Measurements from ENCODE around the gene LHFPL6.

LHFPL6 gene

DNA sequence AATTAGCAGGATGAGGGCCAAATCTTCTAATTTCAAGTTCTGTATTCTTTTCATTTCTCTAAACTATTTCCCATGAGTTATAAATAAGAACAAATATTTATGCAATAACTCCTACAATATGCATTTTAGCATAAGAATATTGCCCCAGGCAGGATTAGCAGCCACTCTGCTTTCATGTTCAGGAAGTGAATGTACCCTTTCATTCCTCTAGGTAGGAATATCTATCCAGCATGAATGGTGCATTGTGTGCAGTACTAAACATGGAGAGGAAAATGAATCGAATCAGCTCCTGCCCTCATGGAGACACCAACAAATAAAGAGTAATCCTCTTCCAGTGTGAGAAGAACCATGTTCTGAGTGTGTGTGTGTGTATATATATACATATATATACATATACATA is 41.0 kb downstream of the LHFPL6 start:
- Histone ChIP-seq H3K27ac (no peak overlapping the region), H3K4me3 (no peak overlapping the region)

DNA sequence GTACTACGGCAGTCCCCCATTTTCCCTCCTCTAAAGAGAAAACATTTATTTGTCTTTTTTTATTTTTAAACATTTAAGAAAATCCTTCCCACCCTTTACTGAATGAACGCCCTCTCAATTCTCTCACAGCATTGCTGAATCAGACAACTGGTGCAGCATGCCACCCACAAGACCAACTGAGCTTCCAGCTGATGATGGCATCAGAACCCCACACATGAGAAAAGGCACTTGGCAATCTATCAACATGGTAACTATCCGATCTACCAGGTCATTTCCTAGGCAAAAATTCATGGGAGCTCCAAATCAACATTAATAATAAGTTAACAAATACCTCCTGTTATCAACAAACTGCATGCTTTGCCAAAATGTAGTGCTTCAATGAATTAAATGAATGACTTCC is 43.1 kb downstream of the LHFPL6 start:
- Histone ChIP-seq H3K4me3 (no peak overlapping the region), H3K27ac (no peak overlapping the region)

DNA sequence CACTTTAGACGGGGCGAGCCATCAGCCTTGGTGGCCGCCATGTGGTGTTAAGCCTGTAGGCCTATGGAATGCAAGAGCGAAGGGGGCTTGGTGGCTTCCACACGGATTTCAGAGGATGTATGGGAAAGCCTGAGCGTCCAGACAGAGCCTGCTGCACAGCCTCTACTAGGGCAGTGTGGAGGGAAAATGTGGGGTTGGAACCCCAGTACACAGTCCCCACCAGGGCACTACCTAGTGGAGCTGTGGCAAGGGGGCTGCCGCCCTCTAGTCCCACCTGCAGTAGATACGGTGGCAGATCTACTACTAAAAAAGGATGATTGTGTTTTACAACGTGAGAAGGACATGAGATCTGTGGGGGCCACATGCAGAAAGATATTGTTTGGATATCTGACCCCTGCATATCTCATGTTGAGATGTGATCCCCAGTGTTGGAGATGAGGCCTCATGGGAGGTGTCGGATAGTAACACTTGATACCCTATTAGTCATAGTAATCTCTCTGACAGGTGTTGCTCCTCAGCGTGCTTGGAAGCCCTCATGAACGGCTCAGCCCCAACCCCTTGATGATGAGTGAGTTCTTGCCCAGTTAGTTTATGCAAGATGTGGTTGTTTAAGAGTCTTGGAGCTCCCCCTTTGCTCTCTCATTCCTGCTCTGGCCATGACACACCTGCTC is 45.6 kb downstream of the LHFPL6 start:
- Histone ChIP-seq H3K27ac (no peak overlapping the region), H3K4me3 (no peak overlapping the region)

DNA sequence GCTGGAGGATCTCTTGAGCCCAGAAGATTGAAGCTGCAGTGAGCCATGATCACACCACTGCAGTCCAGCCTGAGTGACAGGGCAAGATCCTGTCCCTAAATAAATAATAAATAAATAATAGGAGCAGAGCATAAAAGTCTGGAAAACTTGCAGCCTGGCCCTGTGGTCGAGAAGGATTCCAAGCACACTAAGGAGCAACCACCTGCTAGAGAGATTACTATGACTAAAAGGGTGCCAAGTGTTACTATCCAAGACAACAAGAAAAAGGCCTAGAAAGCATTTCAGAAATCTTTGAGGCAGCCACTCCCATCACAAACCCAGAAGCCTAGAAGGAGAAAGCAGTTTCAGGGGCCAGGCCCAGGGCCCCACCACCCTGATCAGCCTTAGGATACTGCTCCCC is 46.1 kb downstream of the LHFPL6 start:
- no peak overlapping the region for H3K27ac ChIP-seq
- no peak overlapping the region for H3K4me3 ChIP-seq

DNA sequence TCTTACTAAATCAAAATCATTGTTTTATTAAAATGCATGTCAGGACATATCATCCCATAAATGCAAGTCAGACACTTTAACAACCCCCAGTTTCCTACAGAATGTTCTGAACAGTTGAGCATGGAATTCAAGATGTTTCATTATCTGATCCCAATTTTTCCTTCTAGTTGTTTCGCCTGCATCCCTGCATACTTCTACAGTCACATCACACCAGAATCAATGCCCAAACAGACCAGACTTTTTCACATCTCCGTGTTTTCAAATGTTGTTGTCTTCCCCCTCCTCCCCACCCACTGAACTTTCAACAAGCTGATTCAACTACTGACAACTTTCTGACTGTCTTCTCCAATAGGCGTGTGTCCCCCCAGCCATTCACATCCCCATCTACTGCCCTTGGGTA is 48.6 kb downstream of the LHFPL6 start:
- no peak overlapping the region for H3K27ac ChIP-seq
- H3K4me3 ChIP-seq, result no peak overlapping the region

DNA sequence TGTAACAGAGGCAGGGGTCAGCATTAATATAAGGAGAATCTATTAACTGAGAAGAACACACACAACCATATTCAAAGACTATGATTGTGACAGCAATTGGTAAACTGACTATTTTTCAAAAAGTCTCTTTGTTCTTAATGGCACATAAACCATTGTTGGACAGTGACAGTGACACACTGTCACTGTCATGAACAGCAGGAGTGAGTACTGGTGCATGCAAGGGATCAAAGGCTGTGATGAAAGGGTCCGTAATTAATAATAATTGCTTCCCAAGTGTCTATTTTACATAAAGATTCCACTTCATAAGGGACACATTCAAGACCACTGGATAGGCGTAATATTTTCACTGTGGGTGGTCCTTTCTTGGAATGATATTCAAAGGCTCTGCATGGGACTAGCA is 50.7 kb downstream of the LHFPL6 start:
- no peak overlapping the region for H3K27ac ChIP-seq
- no peak overlapping the region for H3K4me3 ChIP-seq

DNA sequence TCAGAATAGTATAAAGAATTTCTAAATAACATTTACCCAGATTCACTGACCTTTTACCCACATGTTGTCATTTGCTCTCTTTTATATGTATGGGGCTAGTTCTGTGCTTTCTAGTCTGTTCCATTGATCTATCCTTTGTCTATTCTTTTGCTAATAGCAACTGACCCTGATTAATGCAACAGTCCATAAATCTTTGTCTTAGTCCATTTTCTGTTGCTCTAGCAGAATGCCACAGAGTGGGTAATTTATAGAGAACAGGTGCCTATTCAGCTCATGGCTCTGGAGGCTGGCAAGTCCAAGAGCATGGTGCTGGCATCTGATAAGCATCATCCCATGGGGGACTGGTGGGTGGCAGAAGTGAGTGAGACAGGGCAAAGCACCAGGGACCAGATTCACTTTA is 52.1 kb downstream of the LHFPL6 start:
- no peak overlapping the region for H3K4me3 ChIP-seq
- H3K27ac ChIP-seq, result no peak overlapping the region

DNA sequence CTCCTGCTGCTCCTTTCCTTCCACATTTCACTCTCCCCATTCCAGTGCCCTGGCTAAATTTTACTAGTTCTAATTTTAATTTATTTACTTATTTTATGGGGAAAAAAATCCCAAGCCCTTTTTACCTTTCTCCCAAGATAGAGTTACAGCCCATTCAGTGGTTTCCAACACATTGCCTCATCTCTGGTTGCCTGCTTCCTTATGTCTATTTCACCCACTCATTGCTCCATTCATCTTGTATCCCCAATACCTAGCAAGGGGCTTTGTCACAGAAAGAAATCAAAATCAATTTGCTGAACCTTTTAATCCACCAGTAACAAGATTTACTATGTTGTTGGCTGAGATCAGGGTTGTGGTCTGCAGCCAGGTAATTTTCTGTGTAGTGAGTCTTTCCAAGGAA is 55.9 kb downstream of the LHFPL6 start:
- no peak overlapping the region for H3K4me3 ChIP-seq

DNA sequence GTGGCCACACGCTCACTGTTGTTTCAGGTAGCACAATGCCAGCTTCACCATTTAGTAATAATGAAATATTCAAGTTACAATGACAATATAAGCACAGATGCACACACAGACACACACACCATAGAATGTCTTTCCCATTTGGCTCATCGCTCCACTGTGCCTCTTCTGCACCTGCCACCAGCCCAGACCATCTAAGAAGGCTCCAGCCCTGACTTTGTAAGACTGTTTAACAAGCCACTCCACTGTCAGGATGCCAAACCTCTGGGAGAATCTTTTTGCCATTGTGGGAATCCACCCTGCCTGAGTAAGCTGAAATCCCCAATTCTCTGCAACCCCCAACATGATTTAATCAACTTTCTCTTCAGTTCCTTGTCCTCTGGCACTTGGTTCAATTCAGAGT is 60.6 kb downstream of the LHFPL6 start:
- Histone ChIP-seq H3K4me3 (no peak overlapping the region), H3K27ac (no peak overlapping the region)

More for the DNA sequence above, 55.9 kb downstream of the LHFPL6 start:
- H3K27ac ChIP-seq, result no peak overlapping the region

DNA sequence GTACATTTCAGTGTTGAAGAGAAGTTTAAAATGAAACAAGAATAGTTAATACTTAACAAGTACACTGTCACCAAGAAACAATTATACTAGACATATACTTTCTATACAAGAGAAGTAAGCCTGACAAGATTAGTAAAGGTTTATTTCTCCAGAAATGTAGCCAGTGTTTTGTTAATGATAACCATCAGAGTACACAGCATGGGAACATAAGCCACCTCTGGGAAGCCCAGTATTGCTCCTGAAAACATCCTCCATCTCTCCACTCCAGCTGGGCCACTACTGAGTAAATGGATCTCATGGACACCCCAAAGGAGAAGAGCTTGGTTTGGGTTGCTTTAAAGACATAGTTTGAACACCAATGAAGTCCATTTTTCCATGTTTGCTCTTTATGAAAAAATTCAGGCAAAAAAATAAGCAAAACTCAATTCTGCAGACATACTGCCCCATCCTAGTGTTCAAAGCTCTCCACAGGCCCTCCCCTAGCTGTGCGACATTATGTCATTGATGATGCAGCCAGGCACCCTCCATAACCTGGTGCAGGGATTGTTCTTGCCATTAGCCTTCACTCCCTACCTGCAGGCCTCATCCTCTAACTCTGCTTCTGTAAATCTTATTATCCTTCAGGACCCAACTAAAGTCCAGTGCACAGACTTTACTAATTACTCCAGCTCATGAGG is 61.9 kb downstream of the LHFPL6 start:
- no peak overlapping the region for H3K4me3 ChIP-seq
- no peak overlapping the region for H3K27ac ChIP-seq

DNA sequence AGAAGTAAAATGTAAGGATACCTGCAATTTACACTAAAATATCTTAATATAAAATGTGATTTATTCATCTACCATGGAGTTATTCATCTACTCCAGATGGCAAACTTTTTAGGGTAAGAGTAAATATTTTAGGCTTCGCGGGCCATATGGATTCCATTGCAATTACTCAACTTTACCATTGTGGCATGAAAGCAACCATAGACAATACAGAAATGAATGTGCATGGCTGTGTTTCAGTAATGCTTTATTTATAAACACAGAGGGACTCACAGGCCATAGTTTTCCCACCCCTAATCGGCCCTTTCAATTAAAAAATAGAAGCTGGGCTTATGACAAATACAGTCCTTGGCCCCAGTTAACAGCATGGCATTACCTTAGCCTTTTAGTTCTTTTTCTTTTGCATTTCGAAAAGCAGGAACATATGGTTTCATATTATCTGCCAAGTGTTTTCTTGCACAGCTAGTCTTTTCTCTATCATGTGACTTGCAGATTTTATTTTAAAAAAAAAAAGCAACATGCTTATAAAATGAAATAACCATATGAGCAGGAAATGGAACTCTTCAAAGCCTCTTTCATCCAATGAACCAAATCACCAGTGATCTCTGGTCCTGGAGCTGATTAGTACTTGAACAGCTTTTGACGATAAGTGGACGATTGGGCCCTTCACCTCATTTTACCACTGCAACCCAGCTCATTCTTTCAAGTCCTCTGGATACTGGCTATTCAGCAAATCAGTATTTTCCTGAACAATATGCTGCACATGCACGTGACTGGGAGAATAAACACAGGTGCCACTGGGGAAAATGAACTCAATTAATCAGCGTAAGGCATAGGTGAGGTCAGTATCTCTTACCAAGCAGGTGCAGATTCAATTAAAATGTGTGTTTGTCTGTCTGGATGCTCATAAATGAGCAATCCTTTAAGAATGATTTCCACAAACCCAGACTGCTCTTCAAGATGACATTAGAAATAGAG is 63.9 kb downstream of the LHFPL6 start:
- no peak overlapping the region for H3K27ac ChIP-seq
- no peak overlapping the region for H3K4me3 ChIP-seq

DNA sequence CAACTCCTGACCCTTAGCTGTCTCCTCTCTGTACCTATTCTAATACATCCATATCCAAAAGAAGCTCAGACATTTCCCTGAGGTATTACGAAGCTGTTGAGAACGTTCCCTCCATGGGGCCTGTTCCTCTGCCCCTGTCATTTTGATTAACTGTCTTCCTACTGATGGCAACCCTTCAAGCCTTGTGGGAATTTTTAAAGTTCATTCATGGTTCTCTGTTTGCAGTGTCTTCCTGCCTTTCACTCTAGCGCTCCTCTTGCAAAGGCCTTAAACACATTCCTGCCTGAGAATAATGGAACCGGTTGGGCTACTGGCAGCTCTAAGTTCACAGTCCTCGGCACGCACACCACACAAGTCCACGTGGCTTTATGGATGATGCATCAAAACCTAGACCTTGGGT is 66.1 kb downstream of the LHFPL6 start:
- Histone ChIP-seq H3K4me3 (no peak overlapping the region), H3K27ac (no peak overlapping the region)

DNA sequence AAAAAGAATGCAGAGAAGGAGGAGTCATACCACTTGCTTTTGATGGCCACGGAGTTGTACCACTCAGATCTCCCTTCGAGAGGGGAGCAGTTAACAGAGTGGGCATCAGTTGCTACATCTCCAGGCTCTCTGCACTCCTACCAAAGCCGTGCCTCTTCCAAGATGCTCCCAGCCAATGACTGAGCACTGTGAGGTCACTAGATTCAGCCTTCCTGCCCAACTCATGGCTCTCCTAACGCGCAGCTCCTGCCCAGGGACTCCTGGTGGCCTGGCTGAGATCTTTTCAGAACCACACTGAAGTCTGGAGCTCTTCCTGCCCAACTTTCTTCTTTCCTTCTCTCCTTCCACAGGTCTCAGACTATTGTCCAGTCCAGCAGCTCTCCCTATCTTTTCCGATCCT is 66.7 kb downstream of the LHFPL6 start:
- Histone ChIP-seq H3K4me3 (no peak overlapping the region), H3K27ac (no peak overlapping the region)

DNA sequence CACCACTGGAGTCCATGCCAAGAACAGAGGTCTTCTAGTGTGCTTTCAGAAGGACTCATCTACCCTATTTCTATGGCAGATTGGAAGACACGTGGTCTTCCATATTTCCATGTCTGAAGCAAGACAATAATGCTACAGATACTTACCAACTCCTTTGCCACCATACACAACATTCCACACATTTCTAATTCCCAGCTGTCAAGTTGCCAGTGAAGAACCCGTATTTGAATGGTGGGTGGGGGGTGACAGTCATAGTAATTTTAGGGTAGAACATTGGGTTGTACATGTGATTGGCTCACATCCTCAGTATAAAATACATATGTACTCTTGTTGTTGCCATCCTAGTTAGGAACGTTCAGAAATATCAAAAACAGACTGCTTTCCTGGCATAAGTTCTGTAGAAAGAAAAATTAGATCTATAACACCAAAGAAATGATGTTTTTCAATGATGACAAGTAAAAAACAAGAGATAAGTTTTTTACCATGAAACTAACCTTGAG is 69.3 kb downstream of the LHFPL6 start:
- H3K27ac ChIP-seq, result no peak overlapping the region
- no peak overlapping the region for H3K4me3 ChIP-seq

DNA sequence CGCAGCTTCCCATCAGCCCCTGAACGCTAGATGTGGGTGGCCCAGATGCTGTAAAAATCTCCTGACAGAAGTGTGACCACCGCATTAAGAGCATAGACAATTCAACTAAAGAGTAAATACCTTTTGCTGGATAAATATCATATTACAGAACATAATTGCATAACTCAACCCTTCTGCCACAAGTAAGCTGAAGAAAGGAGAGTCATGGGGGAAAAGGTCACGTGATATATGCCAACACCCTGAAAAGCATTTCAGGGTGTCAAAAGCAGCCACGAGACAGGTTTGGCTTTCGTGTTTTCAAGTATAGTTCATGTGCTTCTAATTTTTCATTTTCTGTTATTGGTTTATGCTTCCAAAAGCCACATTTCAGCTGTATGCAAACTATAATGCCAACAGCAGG is 71.3 kb downstream of the LHFPL6 start:
- Histone ChIP-seq H3K4me3 (no peak overlapping the region), H3K27ac (no peak overlapping the region)

DNA sequence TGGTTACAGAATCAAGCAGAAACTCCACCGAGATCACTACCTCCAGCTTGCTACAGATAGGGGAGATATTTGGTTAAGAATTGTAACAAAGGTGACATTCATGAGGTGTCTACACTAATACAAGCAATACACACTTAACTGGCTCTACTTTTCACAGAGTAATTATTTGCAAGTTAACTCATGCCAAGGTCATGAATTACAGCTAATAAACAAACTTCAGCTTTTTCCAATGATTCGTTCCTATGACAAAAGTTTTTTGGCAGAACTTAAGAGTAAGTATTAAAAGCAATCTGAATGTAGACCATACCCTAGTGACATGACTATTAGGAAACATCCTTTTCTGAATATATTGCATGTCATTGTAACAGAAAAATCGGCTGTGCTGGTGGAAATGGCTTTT is 72.1 kb downstream of the LHFPL6 start:
- Histone ChIP-seq H3K4me3 (no peak overlapping the region), H3K27ac (no peak overlapping the region)

DNA sequence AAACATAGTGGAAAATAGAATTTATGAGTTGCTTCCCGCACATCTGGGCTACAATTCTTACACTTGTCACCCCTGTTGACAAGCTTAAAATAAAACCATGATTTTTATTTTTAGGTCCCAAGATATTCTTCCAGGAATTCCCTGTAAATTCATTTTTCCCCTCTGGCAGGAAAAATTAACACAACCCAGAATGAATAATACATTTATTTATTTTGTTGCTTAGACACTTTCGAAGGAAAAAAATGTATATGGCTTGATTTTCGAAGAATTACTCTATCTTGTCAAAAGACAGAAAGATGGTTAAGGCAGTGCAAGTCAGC is 74.4 kb downstream of the LHFPL6 start:
- Histone ChIP-seq H3K4me3 (no peak overlapping the region), H3K27ac (peak overlapping the region in 2 of 21 experiments; percentile 48 to 59)

DNA sequence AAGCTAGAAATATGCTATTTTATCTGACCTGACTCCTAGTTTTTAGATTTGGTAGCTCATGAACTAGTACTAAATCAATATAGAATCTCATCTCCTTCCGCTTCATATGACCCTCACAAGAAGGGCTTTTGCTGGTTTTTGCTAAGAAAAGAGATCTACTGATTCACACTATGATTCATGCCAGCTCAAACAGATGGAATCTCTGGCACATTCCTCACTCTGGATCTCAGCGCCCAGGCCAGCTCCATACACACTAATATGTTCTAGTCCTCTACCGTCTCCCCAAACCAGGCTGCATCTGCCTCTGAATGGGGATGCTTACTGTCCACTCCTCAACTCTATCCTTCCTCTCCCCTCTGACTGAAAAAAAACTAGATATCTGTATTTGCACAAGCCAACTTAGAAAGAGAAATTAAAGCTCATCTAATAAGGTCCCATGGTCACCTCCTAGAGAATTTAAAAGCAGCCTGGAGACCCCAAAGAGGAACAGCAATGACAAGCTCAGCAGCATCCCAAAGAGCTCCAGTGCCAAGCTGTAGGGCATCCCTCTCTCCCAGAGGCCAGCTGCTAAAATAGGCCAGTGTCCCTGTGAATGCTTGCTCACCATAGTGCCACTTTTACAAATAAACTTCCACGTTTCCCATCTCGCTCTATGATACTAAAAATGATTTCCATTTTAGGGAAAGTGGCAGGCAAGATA is 74.9 kb downstream of the LHFPL6 start:
- H3K27ac ChIP-seq, result peak overlapping the region in 3 of 21 experiments; percentile 41 to 59 (median 48)
- no peak overlapping the region for H3K4me3 ChIP-seq

DNA sequence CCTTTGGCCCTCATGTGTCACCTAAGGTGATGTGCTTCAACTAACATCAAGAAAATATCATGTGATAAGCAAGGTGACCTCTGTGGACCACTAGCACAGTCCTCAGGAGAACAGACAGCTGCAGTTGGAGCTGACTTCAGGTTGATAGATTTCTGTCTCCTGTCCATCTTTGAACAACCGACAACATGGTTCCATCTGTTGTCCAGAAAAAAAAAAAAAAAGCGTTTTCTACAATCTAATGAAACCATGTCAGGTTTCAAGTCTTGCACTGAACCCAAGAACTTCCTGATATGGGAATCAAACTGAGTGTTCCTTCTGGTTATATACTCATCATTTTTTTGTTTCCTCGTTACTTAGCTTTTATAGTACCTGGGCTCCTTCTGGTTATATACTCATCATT is 75.7 kb downstream of the LHFPL6 start:
- Histone ChIP-seq H3K4me3 (no peak overlapping the region), H3K27ac (peak overlapping the region in 3 of 21 experiments; percentile 2 to 28 (median 7))

DNA sequence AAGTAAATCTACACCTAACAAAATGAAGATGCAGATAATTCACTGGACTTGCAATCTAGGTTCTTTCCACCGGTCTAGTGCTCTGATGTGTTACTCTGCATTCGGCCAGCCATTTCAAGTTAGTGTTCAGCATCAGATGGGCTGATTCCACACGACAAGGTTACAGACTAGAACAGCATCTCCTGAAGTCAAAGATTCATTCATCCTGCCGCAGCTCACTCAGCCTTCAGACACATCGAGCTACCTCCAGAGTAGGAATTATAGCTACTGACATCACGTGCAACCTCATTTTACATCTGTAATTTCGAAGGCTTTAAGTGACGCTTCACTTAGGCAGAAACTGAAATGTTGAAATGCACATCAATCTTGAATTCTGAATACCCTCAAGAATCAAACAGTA is 76.5 kb downstream of the LHFPL6 start:
- no peak overlapping the region for H3K27ac ChIP-seq
- H3K4me3 ChIP-seq, result no peak overlapping the region

Measured in skin epidermis (tissue), 12 donors.